Stimulated activated CD4-positive, alpha-beta T cell treated with anti-CD3 and anti-CD28 coated beads, Interleukin-1b, Interleukin-23, amount 100 ng/mL, for 24 hours (primary cell): ENCODE measurements around the gene SFTPB.
"Not testable (repeated sequence)": the region's sequence is repeated elsewhere in the genome, so short reads cannot be mapped to it uniquely, and the experiment has no call there.

Source experiments
- DNase-seq, 4 experiments: peaks; one replicate each; pipeline ENCODE4 v3.0.0-alpha.2; 2020; ENCODE audit warnings: low read depth in 4 of 4, low spot score in 1 of 4

SFTPB gene

DNA sequence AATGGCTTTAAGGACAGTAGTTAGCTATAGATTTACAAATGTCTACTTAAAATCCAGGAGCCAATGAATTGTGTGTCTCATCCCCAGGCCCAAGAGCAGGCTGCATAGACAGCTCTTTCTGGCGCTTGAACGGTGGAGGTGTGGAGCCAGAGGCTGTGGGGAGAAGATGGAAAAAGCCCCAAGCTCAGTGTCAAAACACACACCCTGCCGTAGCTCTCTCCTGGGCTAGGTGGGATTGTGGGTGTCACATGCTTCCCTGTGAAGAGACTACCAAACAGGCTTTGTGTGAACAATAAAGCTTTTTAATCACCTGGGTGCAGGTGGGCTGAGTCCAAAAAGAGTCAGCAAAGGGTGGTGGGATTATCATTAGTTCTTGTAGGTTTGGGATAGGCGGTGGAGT, 10.6 kb downstream of the SFTPB start:
- DNase-seq: not testable (repeated sequence)

DNA sequence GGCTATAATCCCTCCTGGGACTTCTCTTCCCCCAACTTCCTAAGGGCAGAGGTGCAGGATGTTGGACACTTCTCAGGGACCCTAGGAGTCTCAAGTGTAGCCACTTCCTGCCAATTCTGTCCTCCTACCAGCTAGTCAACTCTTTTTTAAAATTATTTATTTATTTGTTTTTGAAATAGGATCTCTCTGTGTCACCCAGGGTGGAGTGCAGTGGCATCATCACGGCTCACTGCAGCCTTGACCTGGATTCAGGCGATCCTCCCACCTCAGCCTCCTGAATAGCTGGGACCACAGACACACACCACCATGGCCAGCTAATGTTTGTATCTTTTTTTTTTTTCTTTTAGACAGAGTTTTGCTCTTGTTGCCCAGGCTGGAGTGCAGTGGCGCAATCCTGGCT, 11.5 kb downstream of the SFTPB start:
- DNase-seq: no peak

- no peak for DNase-seq
Observed at GRCh38 chr2:85655961-85656417, 12.0 kb downstream of the SFTPB start.

DNA sequence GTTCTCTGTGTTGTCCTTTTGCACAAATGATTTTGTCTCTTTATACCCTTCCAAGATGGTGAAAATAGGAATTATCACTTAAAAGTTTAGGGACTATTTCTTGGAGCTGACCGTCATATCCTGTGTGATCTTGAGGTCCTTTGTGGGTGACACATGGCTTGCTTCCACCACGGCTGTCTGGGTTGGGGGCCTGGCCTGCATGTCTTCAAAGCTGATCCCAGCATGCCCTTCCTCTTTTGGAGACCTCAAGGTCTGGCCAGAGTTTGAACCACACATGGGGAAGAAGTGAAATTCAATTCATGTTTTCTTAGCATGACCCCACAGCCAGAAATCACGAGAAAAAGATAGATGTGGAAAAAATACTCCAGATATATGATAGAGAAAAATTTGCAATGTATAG, 14.0 kb downstream of the SFTPB start:
- DNase-seq: no peak

GRCh38 chr2:85652056-85652455, 15.9 kb downstream of the SFTPB start:
- DNase-seq: no peak

- no peak for DNase-seq
Observed at GRCh38 chr2:85651097-85651496, 16.9 kb downstream of the SFTPB start.

DNA sequence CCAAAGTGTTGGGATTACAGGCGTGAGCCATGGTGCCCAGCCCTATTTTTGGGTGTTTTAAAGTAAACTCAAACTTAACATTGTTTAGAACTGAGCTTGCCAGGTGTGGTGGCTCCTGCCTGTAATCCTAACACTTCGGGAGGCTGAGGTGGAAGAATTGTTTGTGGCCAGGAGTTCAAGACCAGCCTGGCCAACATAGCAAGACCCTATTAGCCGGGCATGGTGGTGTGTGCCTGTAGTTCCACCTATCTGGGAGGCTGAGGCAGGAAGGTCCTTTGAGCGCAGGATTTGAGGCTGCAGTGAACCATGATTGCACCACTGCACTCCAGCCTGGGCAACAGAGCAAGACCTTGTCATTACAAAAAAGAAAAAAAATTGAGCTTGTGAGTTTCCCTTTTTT, 17.5 kb downstream of the SFTPB start:
- DNase-seq: no peak

- no peak for DNase-seq
Observed at GRCh38 chr2:85649201-85650190, 18.5 kb downstream of the SFTPB start.

GRCh38 chr2:85648619-85649018, 19.4 kb downstream of the SFTPB start:
- DNase-seq: no peak

GRCh38 chr2:85647823-85648526, 20.0 kb downstream of the SFTPB start:
- DNase-seq: no peak

GRCh38 chr2:85646166-85646565, 21.8 kb downstream of the SFTPB start:
- DNase-seq: no peak

GRCh38 chr2:85644909-85645308, 23.1 kb downstream of the SFTPB start:
- no peak for DNase-seq

DNA sequence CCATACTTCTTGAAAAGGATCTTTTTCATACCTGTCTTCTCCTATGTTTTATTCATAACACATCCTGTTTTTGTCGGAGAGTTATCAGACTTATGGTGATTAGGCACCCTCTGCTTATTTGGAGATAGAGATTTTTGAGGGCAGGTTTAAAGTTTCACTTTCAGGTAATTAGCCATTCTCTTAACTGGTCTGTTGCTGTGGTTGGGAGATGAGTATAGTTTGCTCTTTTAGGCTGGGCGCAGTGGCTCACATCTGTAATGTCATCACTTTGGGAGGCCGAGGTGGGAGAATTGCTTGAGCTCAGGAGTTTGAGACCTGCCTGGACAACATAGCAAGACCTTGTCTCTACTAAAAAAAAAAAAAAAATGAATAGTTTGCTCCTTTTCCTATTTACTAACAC, 25.3 kb downstream of the SFTPB start:
- DNase-seq: no peak

- DNase-seq: no peak
Observed at GRCh38 chr2:85635636-85636035, 32.4 kb downstream of the SFTPB start.

GRCh38 chr2:85635011-85635410, 33.0 kb downstream of the SFTPB start:
- DNase-seq: no peak

DNA sequence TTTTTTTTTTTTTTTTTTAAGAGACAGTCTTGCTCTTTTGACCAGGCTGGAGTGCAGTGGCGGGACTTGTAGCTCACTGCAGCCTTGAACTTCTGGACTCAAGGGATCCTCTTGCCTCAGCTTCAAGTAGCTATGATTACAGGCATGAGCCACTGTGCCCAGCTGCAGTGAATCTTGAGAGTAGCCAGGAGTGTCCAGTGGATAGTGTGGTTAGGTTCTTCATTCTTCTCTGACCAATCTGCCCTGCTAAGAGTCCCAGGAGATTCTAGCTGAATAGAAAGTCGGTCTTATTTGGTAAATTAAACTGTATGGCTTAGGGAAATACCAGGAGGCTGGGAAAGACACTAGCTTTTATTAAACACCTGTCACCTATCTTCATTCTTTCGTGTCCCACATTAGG, 36.7 kb downstream of the SFTPB start:
- DNase-seq: no peak

DNA sequence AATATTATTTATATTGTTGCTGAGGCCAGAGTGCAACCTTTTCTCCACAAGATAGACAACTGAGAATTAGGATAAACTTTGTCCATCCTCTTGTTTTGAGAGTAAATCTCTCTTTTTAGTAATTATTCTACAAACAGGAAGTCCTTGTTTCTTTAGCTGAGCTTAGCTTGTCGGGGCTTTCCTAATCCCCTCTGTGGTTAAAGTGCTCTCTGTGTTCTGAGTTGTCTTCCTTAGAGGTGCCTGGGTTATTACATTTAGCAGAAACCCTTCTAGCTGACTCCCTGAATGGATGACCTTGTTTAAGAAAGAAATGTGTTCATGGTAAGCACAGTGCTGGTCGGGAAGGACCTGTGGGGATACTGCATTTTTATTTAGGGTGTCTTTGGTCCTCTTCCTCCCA, 39.3 kb downstream of the SFTPB start:
- no peak for DNase-seq

- no peak for DNase-seq
Observed at GRCh38 chr2:85623991-85624390, 44.0 kb downstream of the SFTPB start.

DNA sequence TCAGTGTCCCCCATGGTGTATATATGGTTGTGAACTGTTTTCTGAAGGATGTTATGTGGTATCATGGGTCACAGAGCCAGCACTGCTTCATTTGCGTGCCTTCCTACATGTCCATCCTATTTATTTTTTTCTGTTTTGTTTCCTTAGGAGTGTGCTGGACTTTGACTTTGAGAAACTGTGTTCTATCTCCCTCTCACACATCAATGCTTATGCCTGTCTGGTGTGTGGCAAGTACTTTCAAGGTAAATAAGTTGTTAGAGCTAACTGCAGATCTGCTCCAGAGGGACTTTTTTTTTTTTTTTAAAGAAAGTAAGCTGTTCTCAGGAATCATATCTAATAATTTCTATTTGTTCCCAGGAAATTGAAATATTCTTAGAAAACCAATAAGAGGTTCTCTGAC, 46.7 kb downstream of the SFTPB start:
- DNase-seq: no peak

DNA sequence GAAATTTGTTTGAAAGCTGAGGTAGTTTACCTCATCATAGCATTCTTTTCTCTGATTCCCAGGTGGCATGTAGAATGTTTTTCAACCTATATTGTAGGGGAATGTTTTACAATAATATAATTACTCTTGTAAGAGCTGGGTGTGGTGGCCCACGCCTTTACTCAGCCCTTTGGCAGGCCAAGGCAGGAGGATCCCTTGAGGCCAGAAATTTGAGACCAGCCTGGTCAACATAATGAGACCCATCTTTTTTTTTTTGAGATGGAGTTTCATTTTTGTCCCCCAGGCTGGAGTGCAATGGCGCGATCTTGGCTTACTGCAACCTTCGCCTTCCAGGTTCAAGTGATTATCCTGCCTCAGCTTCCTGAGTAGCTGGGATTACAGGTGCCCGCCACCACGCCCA, 48.4 kb downstream of the SFTPB start:
- no peak for DNase-seq

- not testable (repeated sequence) for DNase-seq
Observed at GRCh38 chr2:85617723-85618122, 50.3 kb downstream of the SFTPB start.

DNA sequence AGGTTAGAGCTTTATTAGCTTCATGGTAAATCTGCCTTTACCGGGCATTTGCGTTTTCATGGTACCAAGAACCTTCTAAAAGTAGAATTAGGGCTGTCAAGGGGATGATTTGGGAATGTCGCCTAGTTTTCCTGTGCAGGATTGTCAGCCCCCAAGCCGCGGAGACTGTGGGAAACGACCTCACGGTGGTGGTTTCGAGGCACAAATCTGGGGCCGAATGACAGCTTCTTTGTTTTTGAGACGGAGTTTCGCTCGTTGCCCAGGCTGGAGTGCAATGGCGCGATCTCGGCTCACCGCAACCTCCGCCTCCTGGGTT, 52.6 kb downstream of the SFTPB start:
- no peak for DNase-seq
